ENCODE measurements around the gene DRAP1. TPM values are rescaled to one million over a fixed set of nuclear protein-coding genes. Genes with fewer than 3 reads are reported as not detected.

The DRAP1 gene
- total RNA-seq, 1 experiment from 2014 or later, result 122 TPM

DNA sequence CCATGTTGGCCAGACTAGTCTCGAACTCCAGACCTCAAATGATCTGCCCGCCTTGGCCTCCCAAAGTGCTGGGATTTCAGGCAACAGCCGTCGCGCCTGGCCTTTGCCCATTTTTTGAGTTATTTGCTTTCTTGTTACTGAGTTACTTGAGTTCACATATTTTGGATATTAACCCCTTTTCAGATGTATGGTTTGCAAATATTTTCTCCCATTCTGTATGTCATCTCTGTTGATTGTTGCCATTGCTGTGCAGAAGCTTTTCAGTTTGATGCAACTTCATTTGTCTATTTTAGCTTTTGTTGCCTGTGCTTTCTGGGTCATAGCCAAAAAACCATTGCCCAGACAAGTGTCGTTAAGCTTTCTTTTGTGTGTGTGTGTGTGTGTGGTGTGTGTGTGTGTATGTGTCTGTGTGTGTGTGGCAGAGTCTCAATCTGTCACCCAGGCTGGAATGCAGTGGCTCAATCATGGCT is 32.9 kb downstream of the DRAP1 start:
- no peak for DNase-seq (ENCODE audit: low spot score)
- intact Hi-C loops (cut with micrococcal nuclease; ENCODE audit: unreplicated experiment), result no loop called here
- BruUV-seq (replicated peaks), result no TSS peak
- Histone ChIP-seq H3K27ac (ENCODE audit: low read depth, low read length, poor library complexity, severe bottlenecking) (no peak overlapping the region), H3K4me1 (ENCODE audit: insufficient read depth, low read length, poor library complexity, severe bottlenecking) (no peaks in the 10 kb centered on the region), H3K4me3 (ENCODE audit: low read depth, low read length, poor library complexity, severe bottlenecking) (no peak overlapping the region), H3K36me3 (ENCODE audit: insufficient read depth, low read length, poor library complexity, severe bottlenecking) (no peaks in the 10 kb centered on the region), H3K9me3 (ENCODE audit: low read depth, low read length, poor library complexity, severe bottlenecking) (no peaks in the 10 kb centered on the region), H3K27me3 (replicated peaks; ENCODE audit: insufficient read depth, low read depth, low read length, poor library complexity) (no peaks in the 10 kb centered on the region)
- TF ChIP-seq, protein P1, sequence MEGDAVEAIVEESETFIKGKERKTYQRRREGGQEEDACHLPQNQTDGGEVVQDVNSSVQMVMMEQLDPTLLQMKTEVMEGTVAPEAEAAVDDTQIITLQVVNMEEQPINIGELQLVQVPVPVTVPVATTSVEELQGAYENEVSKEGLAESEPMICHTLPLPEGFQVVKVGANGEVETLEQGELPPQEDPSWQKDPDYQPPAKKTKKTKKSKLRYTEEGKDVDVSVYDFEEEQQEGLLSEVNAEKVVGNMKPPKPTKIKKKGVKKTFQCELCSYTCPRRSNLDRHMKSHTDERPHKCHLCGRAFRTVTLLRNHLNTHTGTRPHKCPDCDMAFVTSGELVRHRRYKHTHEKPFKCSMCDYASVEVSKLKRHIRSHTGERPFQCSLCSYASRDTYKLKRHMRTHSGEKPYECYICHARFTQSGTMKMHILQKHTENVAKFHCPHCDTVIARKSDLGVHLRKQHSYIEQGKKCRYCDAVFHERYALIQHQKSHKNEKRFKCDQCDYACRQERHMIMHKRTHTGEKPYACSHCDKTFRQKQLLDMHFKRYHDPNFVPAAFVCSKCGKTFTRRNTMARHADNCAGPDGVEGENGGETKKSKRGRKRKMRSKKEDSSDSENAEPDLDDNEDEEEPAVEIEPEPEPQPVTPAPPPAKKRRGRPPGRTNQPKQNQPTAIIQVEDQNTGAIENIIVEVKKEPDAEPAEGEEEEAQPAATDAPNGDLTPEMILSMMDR (conservative IDR thresholded peaks at IDR 0.05; ENCODE audit: low read depth, low read length), result no peak
- ChIA-PET CTCF (no interaction called here), POLR2A (ENCODE audit: low non-redundant PET) (no interaction called here)

DNA sequence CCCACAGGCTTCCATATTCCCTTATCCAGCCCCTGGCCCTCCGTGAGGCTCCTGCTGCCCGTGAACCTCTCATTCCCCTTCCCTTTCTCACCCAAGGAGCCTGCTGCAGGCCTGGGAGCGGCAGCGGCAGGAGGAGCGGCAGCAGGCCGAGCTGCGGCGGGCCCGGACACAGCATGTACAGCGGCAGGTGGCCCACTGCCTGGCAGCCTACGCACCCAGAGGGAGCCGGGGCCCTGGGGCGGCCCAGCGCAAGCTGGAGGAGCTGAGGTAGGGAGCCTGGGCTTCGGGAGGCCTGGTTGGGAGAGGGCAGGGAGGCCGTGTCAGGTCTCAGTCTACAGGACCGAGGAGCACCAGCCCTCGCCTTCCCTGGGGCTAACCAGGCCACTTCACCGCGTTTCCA is 34.2 kb downstream of the DRAP1 start:
- DNase-seq (ENCODE audit: low spot score), result no peak
- no peaks in the 10 kb centered on the region for H3K9me3 ChIP-seq (ENCODE audit: low read depth, low read length, poor library complexity, severe bottlenecking)
- TF ChIP-seq, protein P1 (conservative IDR thresholded peaks at IDR 0.05; ENCODE audit: low read depth, low read length), result no peak
- no peak overlapping the region for H3K4me3 ChIP-seq (ENCODE audit: low read depth, low read length, poor library complexity, severe bottlenecking)
- intact Hi-C loops (cut with micrococcal nuclease; ENCODE audit: unreplicated experiment), result no loop called here
- no peaks in the 10 kb centered on the region for H3K36me3 ChIP-seq (ENCODE audit: insufficient read depth, low read length, poor library complexity, severe bottlenecking)
- H3K27me3 ChIP-seq (replicated peaks; ENCODE audit: insufficient read depth, low read depth, low read length, poor library complexity), result no peaks in the 10 kb centered on the region
- ChIA-PET CTCF (no interaction called here), POLR2A (ENCODE audit: low non-redundant PET) (no interaction called here)
- BruUV-seq (replicated peaks), result no TSS peak
- no peaks in the 10 kb centered on the region for H3K4me1 ChIP-seq (ENCODE audit: insufficient read depth, low read length, poor library complexity, severe bottlenecking)
- H3K27ac ChIP-seq (ENCODE audit: low read depth, low read length, poor library complexity, severe bottlenecking), result no peak overlapping the region

DNA sequence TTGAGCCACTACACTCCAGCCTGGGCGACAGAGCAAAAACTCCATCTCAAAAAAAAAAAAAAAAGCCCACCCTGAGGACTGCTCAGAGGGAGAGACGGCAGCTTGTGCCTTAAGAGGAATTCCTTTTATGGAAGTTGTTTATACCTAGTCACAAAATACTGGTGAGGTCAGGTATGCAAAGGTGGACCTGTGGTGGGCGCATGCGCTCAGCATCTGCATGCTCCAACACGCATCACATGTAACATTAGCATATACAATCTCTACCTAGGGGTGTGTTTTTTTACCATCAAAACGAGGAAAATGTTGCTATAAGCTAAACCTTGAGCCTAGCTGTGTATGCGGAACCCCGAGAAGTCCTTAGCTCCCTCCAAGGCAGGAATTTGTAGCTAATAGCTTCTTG is 35.5 kb downstream of the DRAP1 start:
- Histone ChIP-seq H3K36me3 (ENCODE audit: insufficient read depth, low read length, poor library complexity, severe bottlenecking) (no peaks in the 10 kb centered on the region), H3K27me3 (replicated peaks; ENCODE audit: insufficient read depth, low read depth, low read length, poor library complexity) (no peaks in the 10 kb centered on the region), H3K9me3 (ENCODE audit: low read depth, low read length, poor library complexity, severe bottlenecking) (no peaks in the 10 kb centered on the region), H3K4me3 (ENCODE audit: low read depth, low read length, poor library complexity, severe bottlenecking) (no peak overlapping the region), H3K4me1 (ENCODE audit: insufficient read depth, low read length, poor library complexity, severe bottlenecking) (no peaks in the 10 kb centered on the region), H3K27ac (ENCODE audit: low read depth, low read length, poor library complexity, severe bottlenecking) (no peak overlapping the region)
- no peak for DNase-seq (ENCODE audit: low spot score)
- intact Hi-C loops (cut with micrococcal nuclease; ENCODE audit: unreplicated experiment), result no loop called here
- TF ChIP-seq, protein P1 (conservative IDR thresholded peaks at IDR 0.05; ENCODE audit: low read depth, low read length), result no peak
- TF ChIP-seq EZH2 (IDR thresholded peaks at IDR 0.05; ENCODE audit: borderline replicate concordance, low read depth, low read length, poor library complexity, severe bottlenecking), result no peak
- POLR2A ChIA-PET (ENCODE audit: low non-redundant PET), result no interaction called here
- CTCF ChIA-PET, result no interaction called here
- BruUV-seq (replicated peaks), result no TSS peak
